CD4-positive, alpha-beta T cell treated with Interleukin-2 at 100 ng/mL for 4 hours (primary cell): ENCODE data around the gene PLAC8.
"Not testable (repeated sequence)": the region's sequence is repeated elsewhere in the genome, so short reads cannot be mapped to it uniquely, and the experiment has no call there.

Experiments used
- DNase-seq: peaks from one replicate; pipeline ENCODE4 v3.0.0-alpha.2; 2020; ENCODE audit warnings: low spot score

Gene PLAC8

DNA sequence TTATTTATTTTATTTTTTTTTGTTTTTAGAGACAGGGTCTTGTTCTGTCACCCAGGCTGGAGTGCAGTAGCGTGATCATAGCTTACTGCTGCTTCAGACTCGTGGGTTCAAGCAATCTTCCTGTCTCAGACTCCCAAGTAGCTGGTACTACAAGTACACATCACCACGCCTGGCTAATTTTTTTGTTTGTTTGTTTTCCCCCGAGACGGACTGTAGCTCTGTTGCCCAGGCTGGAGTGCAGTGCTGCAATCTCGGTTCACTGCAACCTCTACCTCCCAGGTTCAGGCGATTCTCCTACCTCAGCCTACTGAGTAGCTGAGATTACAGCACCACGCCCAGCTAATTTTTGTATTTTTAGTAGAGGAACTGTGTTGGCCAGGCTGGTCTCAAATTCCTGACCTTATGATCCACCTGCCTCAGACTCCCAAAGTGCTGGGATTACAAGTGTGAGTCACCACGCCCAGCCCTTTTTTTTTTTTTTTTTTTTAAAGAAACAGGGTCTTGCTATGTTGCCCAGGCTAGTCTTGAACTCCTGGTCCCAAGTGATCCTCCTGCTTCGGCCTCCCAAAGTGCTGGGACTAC lies 47.4 kb downstream of the PLAC8 start:
- no peak for DNase-seq

- no peak for DNase-seq
Measured at GRCh38 chr4:83065266-83065665, 49.3 kb downstream of the PLAC8 start.

DNA sequence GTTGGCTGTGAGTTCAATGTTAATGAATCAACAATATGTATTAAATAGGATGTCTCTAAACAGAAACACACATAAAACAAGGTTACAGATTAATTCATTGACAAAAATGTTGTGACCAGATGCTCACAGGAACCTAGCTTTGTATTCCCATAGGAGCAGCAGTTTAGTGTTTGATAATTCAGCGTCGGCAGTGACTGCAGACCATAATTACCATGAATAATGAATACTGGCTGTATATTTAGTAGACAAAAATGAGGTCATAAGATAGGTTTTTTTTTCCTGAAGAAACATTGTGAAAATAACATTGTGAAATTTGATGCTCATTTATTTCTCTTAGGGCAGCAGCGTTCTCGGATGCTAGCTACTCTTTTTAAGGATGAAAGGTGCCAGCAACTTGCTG lies 51.8 kb downstream of the PLAC8 start:
- DNase-seq = no peak

DNA sequence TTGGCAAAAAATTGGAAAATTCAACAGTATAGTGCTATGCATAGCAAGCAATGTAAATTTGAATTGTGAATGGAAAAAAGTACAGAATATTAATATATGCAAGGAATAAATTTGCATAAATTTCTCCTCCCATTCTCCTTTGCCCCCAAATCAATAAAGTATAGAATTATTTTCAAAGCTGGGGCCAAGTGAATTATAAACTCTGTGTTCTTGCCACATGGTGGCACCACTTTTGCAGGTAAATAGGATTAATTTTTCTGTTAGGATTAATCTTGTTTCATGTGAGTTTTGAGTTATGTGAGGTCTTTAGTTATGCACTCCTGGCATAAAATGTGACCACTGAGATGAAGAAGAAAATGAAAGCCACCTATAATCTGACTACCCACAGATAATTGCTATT lies 59.6 kb downstream of the PLAC8 start:
- DNase-seq = peak; percentile 33

- not testable (repeated sequence) for DNase-seq
Measured at GRCh38 chr4:83048781-83049180, 65.7 kb downstream of the PLAC8 start.

GRCh38 chr4:83046693-83047473 lies 67.6 kb downstream of the PLAC8 start:
- no peak for DNase-seq

DNA sequence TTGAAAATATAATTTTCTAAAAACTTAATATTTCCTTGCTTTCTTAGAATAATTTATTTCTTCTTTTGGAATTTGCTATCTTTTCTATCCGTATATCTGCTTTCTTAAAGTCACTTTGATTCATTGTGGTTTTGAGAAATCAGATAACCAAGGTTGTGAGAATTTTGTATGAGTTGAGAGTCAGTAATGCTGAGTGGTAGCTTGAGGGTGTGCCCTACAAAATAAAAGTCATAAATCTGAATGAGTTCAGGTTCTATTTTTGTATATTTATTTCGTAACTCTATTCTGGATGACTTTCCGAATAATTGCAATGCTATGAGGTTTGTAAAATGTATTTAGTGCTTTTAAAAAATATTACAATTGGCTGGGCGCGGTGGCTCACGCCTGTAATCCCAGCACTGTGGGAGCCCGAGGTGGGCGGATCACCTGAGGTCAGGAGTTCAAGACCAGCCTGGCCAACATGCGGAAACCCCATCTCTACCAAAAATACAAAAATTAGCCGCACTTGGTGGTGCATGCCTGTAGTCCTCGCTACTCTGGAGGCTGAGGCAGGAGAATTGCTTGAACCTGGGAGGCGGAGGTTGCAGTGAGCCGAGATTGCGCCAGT lies 70.6 kb downstream of the PLAC8 start:
- no peak for DNase-seq

DNA sequence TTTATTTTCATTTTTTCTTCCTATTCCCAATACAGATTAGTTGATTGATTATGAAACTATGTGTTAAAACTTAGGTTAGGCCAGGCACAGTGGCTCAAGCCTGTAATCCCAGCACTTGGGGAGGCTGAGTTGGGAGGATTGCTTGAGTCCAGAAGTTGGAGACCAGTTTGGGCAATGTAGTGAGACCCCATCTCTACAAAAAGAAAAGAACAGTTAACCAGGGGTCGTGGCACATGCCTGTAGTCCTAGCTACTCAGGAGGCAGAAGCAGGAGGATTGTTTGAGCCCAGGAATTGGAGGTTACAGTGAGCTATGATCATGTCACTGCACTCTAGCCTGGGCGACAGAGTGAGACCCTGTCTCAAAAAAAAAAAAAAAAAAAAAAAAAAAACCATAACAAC lies 71.4 kb downstream of the PLAC8 start:
- not testable (repeated sequence) for DNase-seq

- DNase-seq = no peak
Measured at GRCh38 chr4:83040269-83040668, 74.3 kb downstream of the PLAC8 start.
